H4 (cell line): ENCODE measurements around the gene PRAMEF12. TPM values are rescaled to one million over a fixed set of nuclear protein-coding genes. Genes with fewer than 3 reads are reported as not detected.
"Not testable (repeated sequence)": the region's sequence is repeated elsewhere in the genome, so short reads cannot be mapped to it uniquely, and the experiment has no call there.

Experiments
- DNase-seq: peaks from one replicate; pipeline ENCODE4 v3.0.0-alpha.2; 2015; ENCODE audit warnings: low spot score
- total RNA-seq: library from RNA; depleted of rRNA; stranded (reverse); fragments of >200 nt; shearing (Covaris generic); gene quantifications from 2 replicates; pipeline ENCODE4 v1.2.3, GENCODE V29; 2014; rRNA removed

Gene PRAMEF12
- total RNA-seq, 1 experiment from 2014 or later: not detected

DNA sequence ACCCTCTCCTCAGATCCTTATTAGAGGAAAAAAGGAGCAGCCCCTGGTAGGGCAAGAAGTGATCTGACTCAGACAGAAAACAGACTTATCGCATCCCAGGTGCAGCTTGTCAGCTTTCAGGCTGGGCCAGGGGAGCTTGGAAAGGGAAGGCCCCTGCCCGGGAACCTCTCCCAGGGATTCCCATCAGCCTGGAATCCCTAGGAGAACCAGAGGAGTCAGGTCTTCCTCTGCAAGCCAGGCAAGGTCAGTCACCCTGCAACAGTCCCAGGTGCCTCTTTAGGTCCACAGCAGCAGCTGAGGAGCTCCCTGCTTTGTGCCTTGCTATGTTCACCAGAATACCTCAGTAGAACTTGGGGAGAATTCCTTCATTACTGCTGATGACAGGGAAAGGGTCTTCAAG, 2.9 kb upstream of the PRAMEF12 start:
- no peak for DNase-seq

- DNase-seq: no peak
Observed at GRCh38 chr1:12771186-12771585, 2.4 kb upstream of the PRAMEF12 start.

GRCh38 chr1:12772520-12772919, 1.0 kb upstream of the PRAMEF12 start:
- no peak for DNase-seq

GRCh38 chr1:12774801-12775345, 1.3 kb downstream of the PRAMEF12 start:
- no peak for DNase-seq

DNA sequence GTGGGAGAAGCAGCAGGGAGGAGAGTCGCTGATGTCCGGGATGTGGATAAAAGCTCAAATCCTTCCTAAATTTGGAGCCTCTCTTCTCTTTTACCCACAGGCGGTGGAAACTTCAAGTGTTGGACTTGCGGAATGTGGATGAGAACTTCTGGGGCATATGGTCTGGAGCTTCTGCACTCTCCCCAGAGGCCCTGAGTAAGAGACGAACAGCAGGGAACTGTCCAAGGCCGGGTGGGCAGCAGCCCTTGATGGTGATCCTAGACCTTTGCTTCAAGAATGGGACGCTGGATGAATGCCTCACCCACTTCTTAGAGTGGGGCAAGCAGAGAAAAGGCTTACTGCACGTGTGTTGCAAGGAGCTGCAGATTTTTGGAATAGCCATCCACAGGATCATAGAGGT, 1.9 kb downstream of the PRAMEF12 start:
- no peak for DNase-seq

DNA sequence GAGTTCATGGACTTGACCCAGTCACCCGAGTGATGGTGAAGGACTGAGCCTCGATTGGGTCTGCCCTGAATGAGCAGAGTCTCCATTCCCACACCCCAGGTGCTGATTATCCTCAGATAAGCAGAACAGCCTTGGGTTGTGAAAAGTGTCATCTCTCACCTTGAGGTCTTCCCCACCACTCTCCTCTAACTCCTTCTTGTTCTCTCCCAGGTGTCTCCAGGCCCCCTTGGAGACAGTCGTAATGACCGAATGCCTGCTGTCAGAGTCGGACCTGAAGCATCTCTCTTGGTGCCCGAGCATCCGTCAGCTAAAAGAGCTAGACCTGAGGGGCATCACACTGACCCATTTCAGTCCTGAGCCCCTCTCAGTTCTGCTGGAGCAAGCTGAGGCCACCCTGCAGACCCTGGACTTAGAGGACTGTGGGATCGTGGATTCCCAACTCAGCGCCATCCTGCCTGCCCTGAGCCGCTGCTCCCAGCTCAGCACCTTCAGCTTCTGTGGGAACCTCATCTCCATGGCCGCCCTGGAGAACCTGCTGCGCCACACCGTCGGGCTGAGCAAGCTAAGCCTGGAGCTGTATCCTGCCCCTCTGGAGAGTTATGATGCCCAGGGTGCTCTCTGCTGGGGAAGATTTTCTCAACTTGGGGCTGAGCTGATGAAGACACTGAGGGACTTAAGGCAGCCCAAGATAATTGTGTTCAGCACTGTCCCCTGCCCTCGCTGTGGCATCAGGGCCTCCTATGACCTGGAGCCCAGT, 3.4 kb downstream of the PRAMEF12 start:
- DNase-seq: no peak

GRCh38 chr1:12778061-12778460, 4.5 kb downstream of the PRAMEF12 start:
- DNase-seq: no peak

GRCh38 chr1:12778907-12779306, 5.4 kb downstream of the PRAMEF12 start:
- no peak for DNase-seq

DNA sequence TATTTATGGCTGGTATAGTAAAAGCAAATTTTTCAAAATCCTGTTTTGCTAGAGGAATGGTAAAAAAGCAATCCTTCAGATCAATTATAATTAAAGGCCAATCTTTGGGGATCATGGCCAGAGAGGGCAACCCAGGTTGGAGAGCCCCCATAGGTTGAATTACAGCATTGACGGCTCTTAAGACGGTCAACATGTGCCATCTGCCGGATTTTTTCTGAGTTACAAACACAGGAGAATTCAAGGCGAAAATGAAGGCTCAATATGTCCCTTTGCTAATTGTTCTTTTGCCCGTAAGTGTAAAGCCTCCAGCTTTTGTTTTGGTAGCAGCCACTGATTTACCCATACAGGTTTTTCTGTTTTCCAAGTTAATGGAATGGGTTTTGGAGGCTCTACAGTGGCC, 8.0 kb downstream of the PRAMEF12 start:
- DNase-seq: not testable (repeated sequence)

- not testable (repeated sequence) for DNase-seq
Observed at GRCh38 chr1:12783783-12784182, 10.2 kb downstream of the PRAMEF12 start.

- not testable (repeated sequence) for DNase-seq
Observed at GRCh38 chr1:12784729-12785128, 11.2 kb downstream of the PRAMEF12 start.

- not testable (repeated sequence) for DNase-seq
Observed at GRCh38 chr1:12791097-12791496, 17.6 kb downstream of the PRAMEF12 start, which contains the start of gene PRAMEF1. PRAMEF1 (plus strand) TSS chr1:12791397; CDS start chr1:12793228, 1,831 bp downstream.

- DNase-seq: peak; percentile 3
Observed at GRCh38 chr1:12798911-12799310, 25.4 kb downstream of the PRAMEF12 start.

- no peak for DNase-seq
Observed at GRCh38 chr1:12799730-12800129, 26.2 kb downstream of the PRAMEF12 start.

- DNase-seq: no peak
Observed at GRCh38 chr1:12809933-12810332, 36.4 kb downstream of the PRAMEF12 start.

DNA sequence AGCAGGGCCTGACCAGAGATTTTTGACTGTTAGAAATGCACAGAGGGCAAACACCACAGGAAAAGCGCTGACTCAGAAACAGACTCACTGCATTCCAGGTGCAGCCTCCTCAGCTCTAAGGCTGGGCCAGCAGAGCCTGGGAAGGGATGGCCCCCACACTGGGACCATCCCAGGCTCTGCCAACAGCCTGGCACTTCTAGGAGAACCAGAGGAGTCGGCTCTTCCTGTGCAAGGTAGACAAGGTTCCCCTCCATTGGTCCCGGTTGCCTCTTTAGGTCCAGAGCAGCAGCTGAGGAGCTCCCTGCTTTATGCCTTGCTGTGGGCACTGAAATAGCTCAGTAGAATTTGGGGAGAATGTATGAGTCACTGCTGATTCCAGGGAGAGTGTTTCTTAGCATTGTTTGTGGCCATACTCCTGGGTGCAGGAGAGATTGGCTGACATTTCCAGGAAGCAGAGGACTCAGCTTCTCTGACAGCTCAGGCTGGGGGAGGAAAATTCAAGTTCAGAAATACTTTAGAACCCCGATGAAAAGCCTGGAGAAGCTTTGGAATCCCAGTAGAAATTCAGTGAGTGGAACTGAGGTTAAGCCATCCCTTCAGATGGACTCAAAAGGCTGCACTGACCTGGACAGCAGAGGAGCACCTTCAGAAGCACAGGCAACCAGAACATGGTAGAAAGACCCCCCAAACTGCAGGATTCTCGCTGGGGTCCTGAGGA, 37.3 kb downstream of the PRAMEF12 start:
- peak; percentile 27 for DNase-seq

GRCh38 chr1:12811409-12811784, 37.9 kb downstream of the PRAMEF12 start:
- no peak for DNase-seq

- DNase-seq: not testable (repeated sequence)
Observed at GRCh38 chr1:12819061-12819460, 45.5 kb downstream of the PRAMEF12 start.

Other genes with a start within 250 kb of the PRAMEF12 start
- gene DHRS3, start 155.5 kb upstream of the PRAMEF12 start, total RNA-seq: 38.1 and 43.1 TPM in 2 replicates
- gene AADACL4, start 129.7 kb upstream of the PRAMEF12 start, total RNA-seq: not detected in 2 replicates
- gene AADACL3, start 57.6 kb upstream of the PRAMEF12 start, total RNA-seq: not detected in 2 replicates
- not detected in 2 replicates for gene CFAP107, start 27.5 kb upstream of the PRAMEF12 start, total RNA-seq
- not detected in 2 replicates for gene PRAMEF1, start 17.7 kb downstream of the PRAMEF12 start, total RNA-seq
- gene PRAMEF11, start 57.7 kb downstream of the PRAMEF12 start, total RNA-seq: not detected in 2 replicates
- not detected in 2 replicates for gene HNRNPCL1, start 75.0 kb downstream of the PRAMEF12 start, total RNA-seq
- gene PRAMEF2, start 83.3 kb downstream of the PRAMEF12 start, total RNA-seq: not detected in 2 replicates
- not detected in 2 replicates for gene PRAMEF4, start 112.5 kb downstream of the PRAMEF12 start, total RNA-seq
- not detected in 2 replicates for gene PRAMEF10, start 124.5 kb downstream of the PRAMEF12 start, total RNA-seq
- gene PRAMEF7, start 142.9 kb downstream of the PRAMEF12 start, total RNA-seq: not detected in 2 replicates
- gene PRAMEF6, start 173.8 kb downstream of the PRAMEF12 start, total RNA-seq: not detected in 2 replicates